A673 (cell line): Measurements from ENCODE around the gene SLC2A1.

Experiments used
- EZH2 ChIP-seq: fragments of 200-600 bp; sonication (generic); IDR thresholded peaks from 2 replicates; pipeline ENCODE4 v1.6.1; 2017; ENCODE audit warnings: borderline replicate concordance, low read depth, mild to moderate bottlenecking, mixed read lengths, antibody characterized with exemption, low read length; ENCODE audit not compliant: poor library complexity, severe bottlenecking
- TF ChIP-seq, protein P1 (sequence below): fragments of 300-800, 200-600 bp; sonication (generic); conservative IDR thresholded peaks from 2 replicates; pipeline ENCODE4 v1.5.1; 2017; ENCODE audit warnings: low read depth, mild to moderate bottlenecking, antibody characterized with exemption, low read length, moderate library complexity, mixed read lengths

GRCh38 chr1:42913426-42914091 is 45.1 kb downstream of the SLC2A1 start:
- TF ChIP-seq, protein P1, sequence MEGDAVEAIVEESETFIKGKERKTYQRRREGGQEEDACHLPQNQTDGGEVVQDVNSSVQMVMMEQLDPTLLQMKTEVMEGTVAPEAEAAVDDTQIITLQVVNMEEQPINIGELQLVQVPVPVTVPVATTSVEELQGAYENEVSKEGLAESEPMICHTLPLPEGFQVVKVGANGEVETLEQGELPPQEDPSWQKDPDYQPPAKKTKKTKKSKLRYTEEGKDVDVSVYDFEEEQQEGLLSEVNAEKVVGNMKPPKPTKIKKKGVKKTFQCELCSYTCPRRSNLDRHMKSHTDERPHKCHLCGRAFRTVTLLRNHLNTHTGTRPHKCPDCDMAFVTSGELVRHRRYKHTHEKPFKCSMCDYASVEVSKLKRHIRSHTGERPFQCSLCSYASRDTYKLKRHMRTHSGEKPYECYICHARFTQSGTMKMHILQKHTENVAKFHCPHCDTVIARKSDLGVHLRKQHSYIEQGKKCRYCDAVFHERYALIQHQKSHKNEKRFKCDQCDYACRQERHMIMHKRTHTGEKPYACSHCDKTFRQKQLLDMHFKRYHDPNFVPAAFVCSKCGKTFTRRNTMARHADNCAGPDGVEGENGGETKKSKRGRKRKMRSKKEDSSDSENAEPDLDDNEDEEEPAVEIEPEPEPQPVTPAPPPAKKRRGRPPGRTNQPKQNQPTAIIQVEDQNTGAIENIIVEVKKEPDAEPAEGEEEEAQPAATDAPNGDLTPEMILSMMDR = peak; percentile 67
- TF ChIP-seq EZH2 = no peak
